GM19463 (cell line): Measurements from ENCODE around the gene MAN1A1.

ENCODE experiments used
- ATAC-seq: cut with Tn5 transposase; IDR thresholded peaks from one replicate; pipeline ENCODE4 v1.9.1; 2021; ENCODE audit warnings: mild to moderate bottlenecking, moderate library complexity; ENCODE audit not compliant: unreplicated experiment

Gene MAN1A1

GRCh38 chr6:119204719-119205118, 144.8 kb downstream of the MAN1A1 start:
- ATAC-seq = no peak

DNA sequence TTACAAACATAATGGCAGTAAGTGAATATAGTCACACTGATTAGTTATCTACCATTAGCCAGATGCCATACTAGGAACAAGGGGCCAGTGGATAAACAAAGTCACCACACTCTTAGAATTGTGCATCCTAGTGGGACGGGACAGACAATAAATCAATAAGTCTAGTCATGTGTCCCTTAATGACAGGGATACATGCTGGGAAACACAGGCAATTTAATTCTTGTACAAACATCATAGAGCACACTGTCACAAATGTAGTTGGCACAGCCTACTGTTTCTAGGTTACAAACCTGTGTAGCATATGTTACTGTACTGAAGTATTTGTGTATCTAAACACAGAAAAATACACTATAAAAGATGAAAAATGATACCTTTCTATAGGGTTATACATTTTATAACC, 148.1 kb downstream of the MAN1A1 start:
- ATAC-seq = no peak

- ATAC-seq = no peak
Measured at GRCh38 chr6:119200512-119201175, 148.9 kb downstream of the MAN1A1 start.

- no peak for ATAC-seq
Measured at GRCh38 chr6:119197271-119197670, 152.3 kb downstream of the MAN1A1 start.

DNA sequence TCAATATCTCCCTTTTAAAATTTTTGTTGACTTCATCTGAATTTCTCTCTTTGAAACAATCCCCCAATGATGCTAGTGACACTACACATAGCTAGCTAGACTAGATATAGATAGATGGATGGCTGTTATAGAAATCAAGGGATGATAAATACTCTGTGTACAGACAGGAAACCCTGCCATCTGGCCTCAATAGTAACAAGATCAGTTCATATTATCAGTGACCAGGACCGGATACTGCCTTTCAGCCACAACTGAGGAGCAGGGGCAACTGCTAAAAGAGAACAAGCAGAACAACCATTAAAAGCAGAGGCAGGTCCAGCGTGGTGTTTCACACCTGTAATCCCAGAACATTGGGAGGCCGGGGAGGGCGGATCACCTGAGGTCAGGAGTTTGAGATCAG, 152.8 kb downstream of the MAN1A1 start:
- ATAC-seq = no peak

GRCh38 chr6:119195848-119196247, 153.7 kb downstream of the MAN1A1 start:
- ATAC-seq = no peak

GRCh38 chr6:119195204-119195603, 154.4 kb downstream of the MAN1A1 start:
- ATAC-seq = no peak

DNA sequence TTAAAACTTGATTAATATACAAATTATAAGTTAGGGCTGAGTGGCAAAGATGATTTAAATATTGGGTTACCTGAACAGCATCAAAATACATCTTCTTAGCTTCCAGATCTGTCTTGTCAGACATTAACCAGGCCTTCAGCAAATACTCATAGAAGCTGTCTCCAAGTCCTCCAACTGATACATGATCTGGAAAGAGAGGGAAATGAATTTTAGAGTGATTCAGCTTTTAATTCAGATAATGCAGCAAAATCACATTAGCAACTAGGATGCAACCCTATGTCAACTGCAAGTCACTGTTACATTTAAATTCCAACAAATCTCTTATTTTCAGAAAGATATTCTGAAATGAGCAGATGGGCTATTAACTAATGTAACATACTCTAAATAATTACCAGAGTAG, 155.9 kb downstream of the MAN1A1 start:
- no peak for ATAC-seq

GRCh38 chr6:119192200-119192599, 157.4 kb downstream of the MAN1A1 start:
- ATAC-seq = no peak

- ATAC-seq = no peak
Measured at GRCh38 chr6:119190176-119190575, 159.4 kb downstream of the MAN1A1 start.

DNA sequence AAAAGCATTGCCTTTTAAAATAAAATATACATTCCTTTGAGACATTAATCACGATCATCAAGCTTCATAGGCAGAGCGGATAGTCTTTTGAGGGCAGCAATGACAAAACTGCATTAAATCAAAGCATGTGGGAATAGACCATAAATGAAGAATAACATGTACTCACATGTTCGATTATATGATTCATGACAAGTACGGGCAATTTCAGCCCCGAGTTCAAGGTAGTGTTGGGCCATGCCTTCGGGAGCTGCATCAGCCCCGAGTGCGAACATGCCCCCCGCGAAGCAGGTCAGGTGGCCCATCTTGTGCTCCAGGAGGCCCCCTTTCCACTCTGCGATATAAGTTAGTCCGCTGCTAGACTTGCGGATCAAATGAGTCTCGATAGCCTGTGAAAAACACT, 160.1 kb downstream of the MAN1A1 start:
- ATAC-seq = no peak

GRCh38 chr6:119187596-119187995, 162.0 kb downstream of the MAN1A1 start:
- no peak for ATAC-seq

DNA sequence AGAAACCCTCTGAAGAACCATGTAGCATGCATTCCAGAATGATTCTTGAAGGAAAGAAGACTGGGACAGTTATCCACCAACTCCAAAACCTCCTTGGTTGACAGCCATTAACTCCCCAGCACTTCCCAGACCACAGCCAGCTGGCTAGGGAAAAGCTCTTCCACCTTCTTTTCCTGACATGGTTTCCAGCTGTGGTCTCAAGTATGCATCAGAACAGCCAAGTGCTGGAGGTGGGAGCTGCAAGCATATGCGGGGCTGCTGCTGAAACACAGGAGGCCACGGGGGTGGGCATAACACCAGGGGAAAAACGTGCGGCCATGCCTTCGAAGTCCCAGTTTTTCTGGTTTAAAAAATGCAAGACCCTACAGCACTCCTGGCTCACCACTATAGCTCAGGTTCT, 163.1 kb downstream of the MAN1A1 start:
- ATAC-seq = no peak

DNA sequence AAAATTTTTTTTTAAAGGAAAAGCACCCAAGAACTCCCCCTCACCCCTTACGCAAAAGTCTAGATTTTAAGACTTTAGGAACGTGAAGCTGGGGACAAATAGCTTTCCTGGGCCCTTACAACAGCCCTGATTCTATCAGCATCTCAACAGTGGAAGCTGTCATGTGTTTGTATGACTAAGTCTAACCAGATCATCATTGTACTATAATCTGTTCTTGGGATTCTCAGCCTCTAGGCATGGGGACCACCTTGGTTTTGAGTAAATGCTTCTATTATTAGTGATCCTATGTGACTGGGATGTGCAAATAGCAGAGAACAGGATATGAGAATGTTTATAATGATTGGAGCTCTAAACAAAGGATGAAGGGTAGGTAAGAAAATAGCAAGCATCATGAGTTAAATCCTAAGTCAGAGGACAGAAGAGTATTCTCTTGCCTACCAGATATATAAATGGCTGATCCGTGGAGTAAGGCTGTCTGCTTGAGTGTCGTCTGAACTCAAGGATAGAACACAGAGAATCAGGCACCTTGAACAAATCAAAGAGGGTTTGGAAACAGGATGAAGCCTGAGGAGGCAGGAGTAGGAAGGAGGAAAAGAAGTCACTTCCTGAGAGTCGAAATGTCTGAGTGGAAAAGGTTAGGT, 165.4 kb downstream of the MAN1A1 start:
- no peak for ATAC-seq

GRCh38 chr6:119183457-119183856, 166.1 kb downstream of the MAN1A1 start:
- ATAC-seq = no peak

DNA sequence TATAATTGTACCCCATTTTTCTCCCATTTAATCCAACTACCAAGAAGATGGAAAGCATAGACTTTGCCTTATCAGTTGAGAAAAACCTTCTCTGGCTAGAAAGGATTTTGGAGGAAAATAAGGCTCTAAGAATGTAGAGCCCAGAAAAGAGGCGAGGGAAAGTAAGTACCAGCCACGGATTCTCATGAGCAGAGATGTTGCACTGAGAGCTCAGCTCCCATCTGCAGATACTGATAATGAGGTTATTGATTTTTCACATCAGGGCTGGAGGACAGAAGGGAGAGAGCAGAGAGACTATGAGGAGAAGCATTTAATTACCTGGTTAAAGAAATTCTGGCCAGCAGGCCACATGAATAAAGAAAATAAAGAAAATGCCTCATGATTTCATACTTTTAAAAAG, 166.7 kb downstream of the MAN1A1 start:
- ATAC-seq = no peak

- no peak for ATAC-seq
Measured at GRCh38 chr6:119182216-119182803, 167.3 kb downstream of the MAN1A1 start.

DNA sequence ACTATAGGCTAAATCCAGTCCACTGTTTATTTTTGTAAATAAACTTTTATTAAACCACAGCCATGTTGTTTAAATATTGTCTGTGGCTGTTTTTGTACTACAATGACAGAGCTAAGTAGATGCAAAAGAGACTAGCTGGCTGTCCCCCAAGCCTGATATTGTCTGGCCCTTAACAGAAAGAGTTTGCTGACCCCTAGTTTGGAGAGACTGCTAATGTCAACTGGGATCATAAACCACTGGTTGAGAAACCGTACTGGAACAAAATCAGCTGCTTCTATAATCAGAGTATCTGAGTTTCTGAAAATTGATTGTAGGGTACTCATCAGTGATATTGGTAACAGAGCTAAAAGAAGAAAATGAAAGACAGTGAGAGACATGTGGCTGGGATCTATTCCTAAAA, 168.5 kb downstream of the MAN1A1 start:
- no peak for ATAC-seq

DNA sequence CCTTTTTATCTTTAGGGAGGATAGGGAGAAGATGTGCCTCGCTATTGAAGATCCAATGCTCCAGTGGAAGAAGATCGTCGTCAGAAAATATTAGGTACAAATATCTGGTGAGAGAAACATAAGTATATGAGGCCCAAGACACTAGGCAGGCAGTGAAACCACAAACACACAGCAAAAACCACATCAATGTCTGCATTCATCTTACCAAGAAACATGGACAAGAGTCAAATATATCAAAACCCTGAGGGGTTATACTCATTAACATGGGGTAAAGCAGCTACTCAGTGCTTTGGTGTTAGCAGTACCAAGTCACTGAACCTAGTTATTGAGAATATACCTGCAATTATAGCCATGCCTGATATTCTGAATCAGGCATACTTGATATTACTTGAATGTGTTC, 169.7 kb downstream of the MAN1A1 start:
- no peak for ATAC-seq

GRCh38 chr6:119179062-119179461, 170.5 kb downstream of the MAN1A1 start:
- no peak for ATAC-seq

DNA sequence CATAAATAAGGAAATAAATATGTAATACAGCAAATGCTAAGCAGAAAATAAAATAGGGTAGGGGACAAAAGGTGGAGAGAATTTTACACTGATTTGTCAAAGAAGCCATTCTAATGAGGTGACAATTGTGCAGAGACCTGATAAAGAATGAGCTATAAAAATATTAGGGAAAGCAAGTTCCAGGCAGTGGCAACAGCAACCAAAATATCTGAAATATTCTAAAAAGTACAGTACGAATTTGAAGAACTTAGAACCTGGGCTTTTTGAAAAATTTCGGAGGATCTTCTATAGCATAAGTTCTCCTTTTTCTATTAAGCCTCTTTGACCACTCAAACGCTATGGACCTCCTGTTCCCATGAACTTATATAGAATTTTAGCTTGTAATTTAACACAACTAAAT, 173.1 kb downstream of the MAN1A1 start:
- no peak for ATAC-seq
